GM21786 (cell line): ENCODE data around the gene SEMA5B.

Experiments used
- ATAC-seq: cut with Tn5 transposase; IDR thresholded peaks from one replicate; pipeline ENCODE4 v1.9.1; 2021; ENCODE audit not compliant: unreplicated experiment

The SEMA5B gene

GRCh38 chr3:123026565-123027291, 835 bp downstream of the SEMA5B start:
- no peak for ATAC-seq

GRCh38 chr3:123025642-123026521, 1.7 kb downstream of the SEMA5B start:
- no peak for ATAC-seq

DNA sequence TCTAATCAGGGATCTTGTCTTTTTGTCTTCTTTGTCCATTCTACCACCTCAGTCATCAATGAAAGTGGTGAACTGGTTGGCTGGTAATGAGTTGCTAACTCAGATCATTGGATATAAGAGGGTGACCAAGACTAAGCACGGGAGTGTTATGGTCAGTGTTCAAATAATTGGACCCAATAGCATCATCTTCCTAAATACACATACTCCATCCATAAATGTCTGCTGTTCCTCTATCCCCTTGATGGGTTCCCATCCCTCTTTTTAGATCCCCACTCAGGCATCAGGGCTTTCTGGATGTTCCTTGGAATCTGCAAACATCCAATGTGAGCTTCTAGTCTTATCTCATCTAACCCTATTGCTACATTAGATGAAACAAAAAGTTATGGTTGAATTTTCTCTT, 3.5 kb downstream of the SEMA5B start:
- ATAC-seq = no peak

DNA sequence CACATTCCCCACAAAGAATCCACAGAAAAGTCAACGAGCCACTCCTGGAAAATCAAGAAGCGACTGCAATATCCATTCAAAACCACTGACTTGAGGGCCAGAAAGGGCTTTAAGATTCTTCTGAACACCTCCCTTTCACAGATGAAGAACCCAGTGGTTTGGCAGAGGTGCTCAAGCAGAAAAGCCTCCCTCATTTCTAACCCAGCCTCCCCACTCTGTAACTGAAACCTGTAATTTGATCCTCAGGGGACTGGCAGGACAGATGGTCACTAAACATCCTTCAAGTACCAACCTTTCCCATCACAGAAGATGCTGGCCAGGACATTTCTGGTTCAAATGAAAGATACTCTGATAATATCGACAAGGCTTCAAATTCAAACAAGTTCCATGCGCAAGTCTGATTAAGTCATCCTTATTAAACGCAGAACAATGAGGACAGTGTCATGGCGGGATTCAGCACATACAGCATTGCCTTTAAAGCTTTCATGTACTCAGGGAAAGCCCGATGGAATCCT, 5.5 kb downstream of the SEMA5B start:
- no peak for ATAC-seq

GRCh38 chr3:123021388-123021787, 6.2 kb downstream of the SEMA5B start:
- ATAC-seq = no peak

- ATAC-seq = no peak
Measured at GRCh38 chr3:123020709-123021108, 6.9 kb downstream of the SEMA5B start.

GRCh38 chr3:123019591-123019990, 8.0 kb downstream of the SEMA5B start:
- ATAC-seq = no peak

- ATAC-seq = no peak
Measured at GRCh38 chr3:123019161-123019560, 8.4 kb downstream of the SEMA5B start.

GRCh38 chr3:123018683-123019082, 8.9 kb downstream of the SEMA5B start:
- ATAC-seq = no peak

- ATAC-seq = no peak
Measured at GRCh38 chr3:123015596-123015995, 12.0 kb downstream of the SEMA5B start.

DNA sequence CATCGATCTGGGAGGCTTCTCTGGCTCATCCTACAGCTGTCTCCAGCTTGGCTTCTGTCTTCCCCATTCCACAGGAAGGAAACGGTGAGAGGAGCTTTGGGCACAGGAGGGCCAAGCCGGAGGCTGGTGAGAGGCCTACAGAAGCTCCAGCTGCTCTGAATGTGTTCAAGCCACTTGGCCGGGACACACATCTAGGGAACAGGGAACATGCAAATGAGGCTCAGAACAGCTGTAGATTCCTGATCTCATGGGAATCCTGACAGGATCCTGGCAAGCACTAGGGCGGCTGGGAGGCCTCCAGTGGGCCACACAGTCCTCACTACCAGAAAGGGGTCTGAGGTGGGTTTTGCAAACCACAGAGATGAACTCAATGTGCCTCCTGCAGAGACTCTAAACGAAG, 13.7 kb downstream of the SEMA5B start:
- ATAC-seq = no peak

GRCh38 chr3:123012652-123013051, 14.9 kb downstream of the SEMA5B start:
- ATAC-seq = no peak

DNA sequence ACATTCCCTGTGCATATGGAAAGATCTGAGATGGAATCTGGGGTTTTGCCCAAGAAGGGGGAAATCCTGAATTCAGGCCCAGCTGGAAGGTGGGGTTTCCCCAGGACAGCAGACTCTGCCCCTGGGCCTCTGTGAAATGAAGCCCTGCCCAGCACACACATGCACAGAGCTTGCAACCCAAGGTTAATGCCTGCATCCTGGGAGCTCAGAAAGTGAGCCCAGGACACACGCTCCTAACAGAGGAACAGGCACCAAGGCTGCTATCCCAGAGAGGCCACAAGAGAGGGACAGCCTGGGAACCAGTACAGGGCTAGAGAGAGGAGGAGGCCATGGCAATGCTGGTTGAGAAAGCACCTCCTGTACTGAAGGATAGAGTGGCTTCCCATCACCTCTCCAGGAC, 16.1 kb downstream of the SEMA5B start:
- no peak for ATAC-seq

DNA sequence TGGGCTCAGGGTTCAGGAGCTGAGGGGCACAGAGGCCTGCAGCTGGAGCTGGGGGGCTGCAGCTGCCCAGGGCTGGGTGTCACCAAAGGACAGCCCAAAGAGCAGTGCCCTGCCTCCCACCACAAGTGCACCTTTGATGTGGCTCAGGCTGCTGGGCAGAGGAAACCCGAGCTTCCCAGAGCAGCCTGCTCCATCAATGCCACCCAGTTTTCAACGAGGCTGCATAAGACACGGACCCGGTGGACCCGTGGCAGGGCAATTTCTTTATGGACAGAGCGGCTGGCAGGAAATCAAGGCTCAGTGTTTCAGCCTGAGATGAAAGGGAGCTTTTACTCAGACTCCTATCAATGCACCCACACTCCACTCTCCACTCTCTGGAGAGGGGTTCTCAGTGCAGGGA, 18.7 kb downstream of the SEMA5B start:
- no peak for ATAC-seq

DNA sequence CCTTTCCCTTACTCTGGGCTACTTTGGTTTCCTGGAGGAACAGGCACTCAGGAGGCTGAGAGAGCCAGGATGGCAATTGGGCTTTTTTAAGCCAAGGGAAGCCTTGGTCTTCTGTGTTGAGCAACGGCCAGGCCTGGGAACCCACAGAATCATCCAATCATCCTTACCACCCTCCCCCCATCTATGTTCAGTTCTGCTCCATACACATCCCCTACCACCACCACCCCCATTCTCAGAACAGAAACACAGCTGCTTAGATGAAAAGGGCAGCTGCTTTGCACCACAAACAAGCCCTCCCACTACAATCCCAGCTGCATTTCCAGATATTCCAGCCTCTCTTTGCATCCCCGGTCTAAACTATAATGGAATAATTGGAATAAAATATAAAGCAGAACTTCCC, 21.0 kb downstream of the SEMA5B start:
- ATAC-seq = no peak

DNA sequence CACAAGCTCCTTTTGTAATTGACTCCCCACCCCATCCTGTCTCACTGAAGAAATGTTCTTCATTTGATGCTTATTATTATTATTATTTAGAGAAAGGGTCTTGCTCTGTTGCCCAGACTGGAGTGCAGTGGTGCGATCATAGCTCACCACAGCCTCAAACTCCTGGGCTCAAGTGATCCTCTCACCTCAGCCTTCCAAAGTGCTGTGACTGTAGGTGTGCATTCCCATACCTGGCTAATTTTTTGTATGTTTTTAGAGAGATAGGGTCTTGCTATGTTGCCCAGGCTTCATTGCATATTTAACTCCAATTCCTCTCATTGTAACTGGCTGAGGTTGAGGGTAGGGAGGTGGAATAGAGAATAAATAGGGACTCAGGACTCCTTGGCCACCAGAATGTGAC, 22.3 kb downstream of the SEMA5B start:
- ATAC-seq = no peak

DNA sequence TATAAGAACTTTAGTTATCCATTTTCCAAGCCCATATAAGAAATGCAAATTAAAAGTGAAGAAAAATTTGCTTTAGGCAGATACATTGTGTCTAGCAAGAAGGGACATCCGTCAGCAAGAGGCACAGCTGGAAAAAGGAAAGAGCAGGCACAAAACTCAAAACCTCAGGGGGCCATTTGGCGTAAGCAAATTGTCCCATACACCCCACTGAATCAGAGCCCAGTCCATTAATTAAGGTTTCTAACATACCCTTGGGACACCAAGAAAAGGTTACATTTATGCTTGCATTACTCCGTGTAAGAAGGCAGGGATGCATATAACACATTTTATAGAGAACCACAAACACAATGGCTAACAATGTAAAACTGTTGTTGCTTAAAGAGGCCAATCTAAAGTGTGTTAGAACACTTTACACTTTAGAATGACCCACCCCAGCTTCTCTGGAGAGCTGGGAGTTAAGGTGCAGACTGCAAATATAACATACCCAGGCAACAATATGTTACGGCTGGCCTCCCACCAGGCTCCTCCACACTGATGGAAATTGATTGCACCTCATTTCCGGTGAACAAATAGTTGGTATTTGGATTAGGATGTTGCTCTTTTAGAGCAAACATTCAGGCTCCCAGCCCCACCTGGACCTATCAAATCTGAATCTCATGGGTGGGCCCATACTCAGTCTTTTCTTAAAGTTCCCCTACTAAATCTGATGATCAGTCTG, 23.2 kb downstream of the SEMA5B start:
- no peak for ATAC-seq

DNA sequence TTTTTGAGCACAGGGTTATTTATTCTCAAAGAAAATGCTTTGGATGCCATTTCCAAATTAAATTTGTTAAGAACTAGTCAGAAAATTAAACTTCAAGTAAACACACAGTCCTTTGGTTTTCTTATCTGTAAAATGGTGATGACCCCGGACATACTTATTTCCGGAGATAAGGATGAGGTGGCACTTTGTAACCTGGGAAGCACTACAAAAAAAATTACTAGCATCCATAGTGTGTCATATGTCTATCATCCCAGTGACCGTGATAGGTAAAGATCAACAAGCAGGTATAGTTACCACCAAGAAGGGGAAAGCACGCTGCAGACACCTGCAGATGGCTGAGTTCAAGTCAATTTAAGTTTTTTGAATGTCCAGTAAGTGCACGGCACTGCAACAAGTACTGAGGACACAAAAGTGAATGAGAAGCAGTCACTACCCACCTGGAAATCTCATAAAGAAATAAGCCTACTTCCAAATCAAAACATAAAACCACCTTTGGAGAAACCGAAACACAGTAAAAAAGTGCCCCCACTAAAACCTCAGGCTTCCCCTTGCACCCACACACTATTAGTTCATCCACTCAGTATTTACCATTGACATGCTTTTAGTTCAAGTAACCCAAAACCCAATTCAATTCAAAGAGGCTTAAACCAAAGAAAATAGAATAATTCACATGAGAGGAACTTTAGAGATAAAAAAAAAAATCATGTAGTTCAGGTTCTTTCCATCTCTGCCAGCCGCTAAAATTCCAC, 24.6 kb downstream of the SEMA5B start:
- ATAC-seq = no peak

DNA sequence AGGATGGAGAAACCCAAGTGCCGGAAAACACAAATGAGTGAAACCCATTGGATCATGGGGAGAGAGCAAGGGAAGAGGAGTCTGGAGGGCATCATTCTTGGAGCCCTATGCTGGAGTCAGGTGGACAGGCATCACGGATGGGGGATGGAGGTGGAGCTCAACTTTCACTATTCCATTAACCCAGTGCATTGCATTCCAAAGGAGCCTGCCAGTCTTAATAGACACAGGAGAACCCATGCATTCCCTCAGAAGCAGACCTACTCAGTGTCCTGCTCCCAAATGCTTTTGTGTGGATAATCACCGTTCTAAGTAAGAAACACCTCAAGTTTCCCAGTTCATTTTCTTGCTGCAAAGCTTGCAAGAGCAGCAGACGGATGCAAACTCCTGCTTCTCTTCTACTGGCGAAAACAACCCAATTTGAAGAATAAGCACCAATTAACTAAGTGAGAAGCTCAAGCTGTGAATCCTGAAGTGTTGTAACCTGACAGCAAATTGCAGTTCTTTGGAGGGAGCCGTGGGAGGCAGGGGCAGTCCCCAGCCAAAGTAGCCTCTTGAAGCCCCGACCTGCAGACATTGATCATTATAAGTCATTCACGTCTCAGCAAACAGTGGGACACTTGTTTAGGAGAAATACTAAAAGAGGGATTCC, 25.3 kb downstream of the SEMA5B start:
- no peak for ATAC-seq

GRCh38 chr3:122998856-122999255, 28.7 kb downstream of the SEMA5B start:
- ATAC-seq = no peak
